ENCODE measurements around the gene IL32. TPM values are rescaled to one million over a fixed set of nuclear protein-coding genes. Genes with fewer than 3 reads are reported as not detected.
A peak's percentile ranks its signal among the peaks of the same experiment; 100 is the strongest.

The IL32 gene
- total and polyA plus RNA-seq, 9 of the 15 experiments (the other 6 are each of a cell fraction or from before 2014, with no cell fraction given): 0.21 to 2.2 (median 0.37) TPM; not detected in 3

DNA sequence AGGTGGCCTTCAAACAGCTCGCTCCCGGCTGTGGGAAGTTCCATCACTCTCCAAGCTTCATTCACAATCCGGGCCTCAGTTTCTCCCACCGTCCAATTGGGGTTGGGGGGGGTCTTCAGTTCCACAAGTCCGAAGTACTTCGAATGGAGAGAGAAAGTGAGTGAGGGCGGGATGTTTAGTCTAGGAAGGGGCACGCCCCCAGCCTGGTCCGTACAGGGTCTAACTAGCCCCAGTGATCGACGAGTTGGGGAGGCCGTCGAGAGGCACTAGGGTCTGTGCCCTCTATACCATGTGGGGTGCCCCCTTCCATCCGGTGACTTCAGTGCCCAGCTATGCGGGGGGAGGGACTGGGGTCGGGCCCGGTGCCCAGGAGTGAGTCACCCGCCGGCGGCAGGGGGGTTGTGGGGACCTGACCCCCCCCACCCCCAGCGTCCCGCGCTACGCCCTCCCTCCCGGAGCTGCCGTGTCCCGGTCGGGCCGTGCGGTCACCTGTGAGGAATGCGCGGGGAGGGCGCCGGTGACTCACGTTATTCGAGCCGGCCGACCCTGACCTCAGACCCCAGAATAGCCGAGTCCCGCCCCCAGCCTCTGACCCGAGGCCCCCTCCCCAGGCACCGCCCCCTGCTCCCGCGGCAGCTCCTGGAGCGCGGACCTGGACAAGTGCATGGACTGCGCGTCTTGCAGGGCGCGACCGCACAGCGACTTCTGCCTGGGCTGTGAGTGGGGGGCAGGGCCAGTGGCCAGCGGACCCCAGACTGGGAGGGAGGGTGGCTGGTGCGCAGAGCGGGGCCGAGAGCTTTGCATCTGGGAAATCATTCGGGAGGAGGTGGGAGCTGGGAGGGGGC, 44.6 kb upstream of the IL32 start (continued):
- TF ChIP-seq, protein P1, sequence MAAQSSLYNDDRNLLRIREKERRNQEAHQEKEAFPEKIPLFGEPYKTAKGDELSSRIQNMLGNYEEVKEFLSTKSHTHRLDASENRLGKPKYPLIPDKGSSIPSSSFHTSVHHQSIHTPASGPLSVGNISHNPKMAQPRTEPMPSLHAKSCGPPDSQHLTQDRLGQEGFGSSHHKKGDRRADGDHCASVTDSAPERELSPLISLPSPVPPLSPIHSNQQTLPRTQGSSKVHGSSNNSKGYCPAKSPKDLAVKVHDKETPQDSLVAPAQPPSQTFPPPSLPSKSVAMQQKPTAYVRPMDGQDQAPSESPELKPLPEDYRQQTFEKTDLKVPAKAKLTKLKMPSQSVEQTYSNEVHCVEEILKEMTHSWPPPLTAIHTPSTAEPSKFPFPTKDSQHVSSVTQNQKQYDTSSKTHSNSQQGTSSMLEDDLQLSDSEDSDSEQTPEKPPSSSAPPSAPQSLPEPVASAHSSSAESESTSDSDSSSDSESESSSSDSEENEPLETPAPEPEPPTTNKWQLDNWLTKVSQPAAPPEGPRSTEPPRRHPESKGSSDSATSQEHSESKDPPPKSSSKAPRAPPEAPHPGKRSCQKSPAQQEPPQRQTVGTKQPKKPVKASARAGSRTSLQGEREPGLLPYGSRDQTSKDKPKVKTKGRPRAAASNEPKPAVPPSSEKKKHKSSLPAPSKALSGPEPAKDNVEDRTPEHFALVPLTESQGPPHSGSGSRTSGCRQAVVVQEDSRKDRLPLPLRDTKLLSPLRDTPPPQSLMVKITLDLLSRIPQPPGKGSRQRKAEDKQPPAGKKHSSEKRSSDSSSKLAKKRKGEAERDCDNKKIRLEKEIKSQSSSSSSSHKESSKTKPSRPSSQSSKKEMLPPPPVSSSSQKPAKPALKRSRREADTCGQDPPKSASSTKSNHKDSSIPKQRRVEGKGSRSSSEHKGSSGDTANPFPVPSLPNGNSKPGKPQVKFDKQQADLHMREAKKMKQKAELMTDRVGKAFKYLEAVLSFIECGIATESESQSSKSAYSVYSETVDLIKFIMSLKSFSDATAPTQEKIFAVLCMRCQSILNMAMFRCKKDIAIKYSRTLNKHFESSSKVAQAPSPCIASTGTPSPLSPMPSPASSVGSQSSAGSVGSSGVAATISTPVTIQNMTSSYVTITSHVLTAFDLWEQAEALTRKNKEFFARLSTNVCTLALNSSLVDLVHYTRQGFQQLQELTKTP (IDR thresholded peaks at IDR 0.05; ENCODE audit: low read depth in 1 of 2, partially characterized antibody in 2 of 2): peak in 1 of 2 experiments; percentile 17
- TF ChIP-seq ADNP (tag; IDR thresholded peaks at IDR 0.05) (no peak), PCBP1 (IDR thresholded peaks at IDR 0.05; ENCODE audit: low read depth, low read length, poor library complexity, severe bottlenecking) (no peak), LARP7 (IDR thresholded peaks at IDR 0.05) (no peak), BMI1 (IDR thresholded peaks at IDR 0.05; ENCODE audit: low read length) (no peak)
- TF ChIP-seq, protein P2, sequence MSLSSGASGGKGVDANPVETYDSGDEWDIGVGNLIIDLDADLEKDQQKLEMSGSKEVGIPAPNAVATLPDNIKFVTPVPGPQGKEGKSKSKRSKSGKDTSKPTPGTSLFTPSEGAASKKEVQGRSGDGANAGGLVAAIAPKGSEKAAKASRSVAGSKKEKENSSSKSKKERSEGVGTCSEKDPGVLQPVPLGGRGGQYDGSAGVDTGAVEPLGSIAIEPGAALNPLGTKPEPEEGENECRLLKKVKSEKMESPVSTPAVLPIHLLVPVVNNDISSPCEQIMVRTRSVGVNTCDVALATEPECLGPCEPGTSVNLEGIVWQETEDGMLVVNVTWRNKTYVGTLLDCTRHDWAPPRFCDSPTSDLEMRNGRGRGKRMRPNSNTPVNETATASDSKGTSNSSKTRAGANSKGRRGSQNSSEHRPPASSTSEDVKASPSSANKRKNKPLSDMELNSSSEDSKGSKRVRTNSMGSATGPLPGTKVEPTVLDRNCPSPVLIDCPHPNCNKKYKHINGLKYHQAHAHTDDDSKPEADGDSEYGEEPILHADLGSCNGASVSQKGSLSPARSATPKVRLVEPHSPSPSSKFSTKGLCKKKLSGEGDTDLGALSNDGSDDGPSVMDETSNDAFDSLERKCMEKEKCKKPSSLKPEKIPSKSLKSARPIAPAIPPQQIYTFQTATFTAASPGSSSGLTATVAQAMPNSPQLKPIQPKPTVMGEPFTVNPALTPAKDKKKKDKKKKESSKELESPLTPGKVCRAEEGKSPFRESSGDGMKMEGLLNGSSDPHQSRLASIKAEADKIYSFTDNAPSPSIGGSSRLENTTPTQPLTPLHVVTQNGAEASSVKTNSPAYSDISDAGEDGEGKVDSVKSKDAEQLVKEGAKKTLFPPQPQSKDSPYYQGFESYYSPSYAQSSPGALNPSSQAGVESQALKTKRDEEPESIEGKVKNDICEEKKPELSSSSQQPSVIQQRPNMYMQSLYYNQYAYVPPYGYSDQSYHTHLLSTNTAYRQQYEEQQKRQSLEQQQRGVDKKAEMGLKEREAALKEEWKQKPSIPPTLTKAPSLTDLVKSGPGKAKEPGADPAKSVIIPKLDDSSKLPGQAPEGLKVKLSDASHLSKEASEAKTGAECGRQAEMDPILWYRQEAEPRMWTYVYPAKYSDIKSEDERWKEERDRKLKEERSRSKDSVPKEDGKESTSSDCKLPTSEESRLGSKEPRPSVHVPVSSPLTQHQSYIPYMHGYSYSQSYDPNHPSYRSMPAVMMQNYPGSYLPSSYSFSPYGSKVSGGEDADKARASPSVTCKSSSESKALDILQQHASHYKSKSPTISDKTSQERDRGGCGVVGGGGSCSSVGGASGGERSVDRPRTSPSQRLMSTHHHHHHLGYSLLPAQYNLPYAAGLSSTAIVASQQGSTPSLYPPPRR (CRISPR knock-in tag; IDR thresholded peaks at IDR 0.05; ENCODE audit: borderline replicate concordance): 0 out of 2 replicates have a peak, but pooled peaks have one; percentile 49
